HG03354 (cell line): ENCODE measurements around the gene HSD17B13.

Source experiments
- ATAC-seq: cut with Tn5 transposase; IDR thresholded peaks from one replicate; pipeline ENCODE4 v1.9.1; 2021; ENCODE audit warnings: mild to moderate bottlenecking; ENCODE audit not compliant: unreplicated experiment, poor library complexity, severe bottlenecking

HSD17B13 gene

GRCh38 chr4:87274327-87274726 lies 48.4 kb downstream of the HSD17B13 start:
- ATAC-seq: no peak

- ATAC-seq: no peak
Measured at GRCh38 chr4:87270825-87271224, 51.9 kb downstream of the HSD17B13 start.

GRCh38 chr4:87270144-87270543 lies 52.5 kb downstream of the HSD17B13 start:
- ATAC-seq: no peak

- no peak for ATAC-seq
Measured at GRCh38 chr4:87268411-87268810, 54.3 kb downstream of the HSD17B13 start.

GRCh38 chr4:87266986-87267385 lies 55.7 kb downstream of the HSD17B13 start:
- ATAC-seq: no peak

- ATAC-seq: no peak
Measured at GRCh38 chr4:87262886-87263285, 59.8 kb downstream of the HSD17B13 start.

- no peak for ATAC-seq
Measured at GRCh38 chr4:87260477-87260876, 62.2 kb downstream of the HSD17B13 start.

- no peak for ATAC-seq
Measured at GRCh38 chr4:87258677-87259076, 64.0 kb downstream of the HSD17B13 start.

- no peak for ATAC-seq
Measured at GRCh38 chr4:87257523-87257922, 65.2 kb downstream of the HSD17B13 start.

GRCh38 chr4:87255755-87256154 lies 66.9 kb downstream of the HSD17B13 start:
- no peak for ATAC-seq
